ENCODE results near the gene KCNJ12.
"Not testable (repeated sequence)": the region's sequence is repeated elsewhere in the genome, so short reads cannot be mapped to it uniquely, and the experiment has no call there.

GRCh38 chr17:21328778-21329177 is 47.4 kb upstream of the KCNJ12 start:
- not testable (repeated sequence) for TF ChIP-seq CTCF (conservative IDR thresholded peaks at IDR 0.05 in 1 of 2, IDR thresholded peaks at IDR 0.05 in 1 of 2; ENCODE audit: extremely low read depth in 1 of 2, insufficient read depth in 1 of 2, low read depth in 1 of 2, low read length in 2 of 2); EZH2 (IDR thresholded peaks at IDR 0.05; ENCODE audit: borderline replicate concordance, low read length)
